Ishikawa (cell line): ENCODE results near the gene TUBB8.

ENCODE experiments used
- CEBPB ChIP-seq: IDR thresholded peaks from 2 replicates; pipeline ENCODE4 v1.6.1; 2012
- EGR1 ChIP-seq: IDR thresholded peaks from 2 replicates; pipeline ENCODE4 v1.6.1; 2012
- EP300 ChIP-seq: IDR thresholded peaks from 2 replicates; pipeline ENCODE4 v1.6.1; 2012; ENCODE audit warnings: borderline replicate concordance
- FOXM1 ChIP-seq: IDR thresholded peaks from 2 replicates; pipeline ENCODE4 v1.6.1; 2012; ENCODE audit warnings: low read depth, borderline replicate concordance
- NFIC ChIP-seq: IDR thresholded peaks from 2 replicates; pipeline ENCODE4 v1.6.1; 2012
- RAD21 ChIP-seq: IDR thresholded peaks from 2 replicates; pipeline ENCODE4 v1.6.1; 2012; ENCODE audit warnings: low read depth
- REST ChIP-seq: IDR thresholded peaks from 2 replicates; pipeline ENCODE4 v1.6.1; 2012; ENCODE audit warnings: low read depth, mild to moderate bottlenecking
- TAF1 ChIP-seq: IDR thresholded peaks from 2 replicates; pipeline ENCODE4 v1.6.1; 2012; ENCODE audit warnings: low read depth, mild to moderate bottlenecking
- TCF12 ChIP-seq: IDR thresholded peaks from 2 replicates; pipeline ENCODE4 v1.6.1; 2012; ENCODE audit warnings: low read depth
- TEAD4 ChIP-seq: IDR thresholded peaks from 2 replicates; pipeline ENCODE4 v1.6.1; 2012
- USF1 ChIP-seq: IDR thresholded peaks from 2 replicates; pipeline ENCODE4 v1.6.1; 2012

GRCh38 chr10:83930-84530 is 34.9 kb upstream of the TUBB8 start:
- no peak for TF ChIP-seq NFIC
- TF ChIP-seq FOXM1: no peak
- TF ChIP-seq EGR1: no peak
- no peak for TF ChIP-seq RAD21
- no peak for TF ChIP-seq TAF1
- no peak for TF ChIP-seq TEAD4
- TF ChIP-seq REST: no peak
- no peak for TF ChIP-seq USF1
- no peak for TF ChIP-seq TCF12
- TF ChIP-seq CEBPB: no peak
- TF ChIP-seq EP300: no peak
